ENCODE data around the gene ALDH7A1.

GRCh38 chr5:126483156-126483555 is 111.9 kb downstream of the ALDH7A1 start:
- TF ChIP-seq, protein P1, sequence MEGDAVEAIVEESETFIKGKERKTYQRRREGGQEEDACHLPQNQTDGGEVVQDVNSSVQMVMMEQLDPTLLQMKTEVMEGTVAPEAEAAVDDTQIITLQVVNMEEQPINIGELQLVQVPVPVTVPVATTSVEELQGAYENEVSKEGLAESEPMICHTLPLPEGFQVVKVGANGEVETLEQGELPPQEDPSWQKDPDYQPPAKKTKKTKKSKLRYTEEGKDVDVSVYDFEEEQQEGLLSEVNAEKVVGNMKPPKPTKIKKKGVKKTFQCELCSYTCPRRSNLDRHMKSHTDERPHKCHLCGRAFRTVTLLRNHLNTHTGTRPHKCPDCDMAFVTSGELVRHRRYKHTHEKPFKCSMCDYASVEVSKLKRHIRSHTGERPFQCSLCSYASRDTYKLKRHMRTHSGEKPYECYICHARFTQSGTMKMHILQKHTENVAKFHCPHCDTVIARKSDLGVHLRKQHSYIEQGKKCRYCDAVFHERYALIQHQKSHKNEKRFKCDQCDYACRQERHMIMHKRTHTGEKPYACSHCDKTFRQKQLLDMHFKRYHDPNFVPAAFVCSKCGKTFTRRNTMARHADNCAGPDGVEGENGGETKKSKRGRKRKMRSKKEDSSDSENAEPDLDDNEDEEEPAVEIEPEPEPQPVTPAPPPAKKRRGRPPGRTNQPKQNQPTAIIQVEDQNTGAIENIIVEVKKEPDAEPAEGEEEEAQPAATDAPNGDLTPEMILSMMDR (IDR thresholded peaks at IDR 0.05; ENCODE audit: low read depth, low read length, poor library complexity, severe bottlenecking): no peak
- no peak for TF ChIP-seq EZH2phosphoT487 (IDR thresholded peaks at IDR 0.05; ENCODE audit: borderline replicate concordance, low read length)
